Neuronal stem cell (in vitro differentiated cells): ENCODE data around the gene SUPT3H.

Experiments
- DNase-seq: peaks from one replicate; pipeline ENCODE4 v3.0.0-alpha.2; 2013; ENCODE audit warnings: low spot score
- H2AFZ ChIP-seq: one replicate; pipeline ENCODE4 v1.6.1; 2013; ENCODE audit warnings: mild to moderate bottlenecking, low read length, inconsistent platforms
- H2AK5ac ChIP-seq: 2 replicates; pipeline ENCODE4 v1.6.1; 2013; ENCODE audit warnings: low read depth, mild to moderate bottlenecking, inconsistent platforms, low read length, moderate library complexity, mixed read lengths
- H2BK120ac ChIP-seq: 2 replicates; pipeline ENCODE4 v1.6.1; 2013; ENCODE audit warnings: low read depth, mild to moderate bottlenecking, inconsistent platforms, low read length, moderate library complexity, mixed read lengths
- H2BK12ac ChIP-seq: one replicate; pipeline ENCODE4 v1.6.1; 2013; ENCODE audit warnings: low read length, inconsistent platforms
- H2BK15ac ChIP-seq: 2 replicates; pipeline ENCODE4 v1.6.1; 2013; ENCODE audit warnings: mild to moderate bottlenecking, low read length, inconsistent platforms, mixed read lengths
- H2BK5ac ChIP-seq: one replicate; pipeline ENCODE4 v1.6.1; 2013; ENCODE audit warnings: inconsistent platforms, mild to moderate bottlenecking, low read length, moderate library complexity
- H3K14ac ChIP-seq: one replicate; pipeline ENCODE4 v1.6.1; 2013; ENCODE audit warnings: low read length, inconsistent platforms
- H3K18ac ChIP-seq: 2 replicates; pipeline ENCODE4 v1.6.1; 2013; ENCODE audit warnings: low read length, inconsistent platforms
- H3K23ac ChIP-seq: 2 replicates; pipeline ENCODE4 v1.6.1; 2013; ENCODE audit warnings: low read depth, mild to moderate bottlenecking, mixed read lengths, low read length, inconsistent platforms; ENCODE audit not compliant: poor library complexity
- H3K27ac ChIP-seq: replicated peaks from 3 replicates; pipeline ENCODE4 v1.5.1; 2013; ENCODE audit warnings: low read length, inconsistent platforms
- H3K27me3 ChIP-seq, 3 experiments: 2 replicates each; pipeline ENCODE4 v1.6.1; 2013; ENCODE audit warnings: low read length in 3 of 3, mild to moderate bottlenecking in 2 of 3, inconsistent platforms in 1 of 3, low read depth in 1 of 3, mixed read lengths in 1 of 3, moderate library complexity in 1 of 3; ENCODE audit not compliant: control insufficient read depth in 3 of 3, insufficient read depth in 3 of 3
- H3K36me3 ChIP-seq, 2 donors: replicated peaks in 1 of 2; 2 replicates each; pipeline ENCODE4 v1.6.1; 2013; ENCODE audit warnings: low read length in 2 of 2; ENCODE audit not compliant: control insufficient read depth in 2 of 2, insufficient read depth in 2 of 2
- H3K4ac ChIP-seq: 2 replicates; pipeline ENCODE4 v1.6.1; 2013; ENCODE audit warnings: inconsistent platforms, mild to moderate bottlenecking, low read length, moderate library complexity
- H3K4me1 ChIP-seq, 2 donors: 1 replicate in 1 of 2; 2 replicates in 1 of 2; pipeline ENCODE4 v1.6.1; 2013; ENCODE audit warnings: low read length in 2 of 2, low read depth in 1 of 2; ENCODE audit not compliant: control insufficient read depth in 2 of 2, insufficient read depth in 1 of 2
- H3K4me2 ChIP-seq: one replicate; pipeline ENCODE4 v1.6.1; 2013; ENCODE audit warnings: mild to moderate bottlenecking, low read length, inconsistent platforms; ENCODE audit not compliant: insufficient read depth, poor library complexity, severe bottlenecking
- H3K4me3 ChIP-seq, 2 donors: 2 replicates each; pipeline ENCODE4 v1.5.1; 2013; ENCODE audit warnings: low read length in 2 of 2, mild to moderate bottlenecking in 2 of 2, inconsistent platforms in 1 of 2, moderate library complexity in 1 of 2
- H3K79me1 ChIP-seq: one replicate; pipeline ENCODE4 v1.6.1; 2013; ENCODE audit warnings: low read depth, mild to moderate bottlenecking, inconsistent platforms, low read length, moderate library complexity
- H3K9ac ChIP-seq: one replicate; pipeline ENCODE4 v1.6.1; 2013; ENCODE audit warnings: mild to moderate bottlenecking, low read depth, low read length, inconsistent platforms; ENCODE audit not compliant: poor library complexity
- H3K9me3 ChIP-seq, 2 donors: replicated peaks in 1 of 2; 2 replicates each; pipeline versions ENCODE3 to v1.6.1; 2013; ENCODE audit warnings: low read length in 2 of 2, mild to moderate bottlenecking in 2 of 2, inconsistent platforms in 1 of 2, low read depth in 1 of 2, mixed read lengths in 1 of 2, moderate library complexity in 1 of 2; ENCODE audit not compliant: control insufficient read depth in 2 of 2, insufficient read depth in 1 of 2
- H4K8ac ChIP-seq: one replicate; pipeline ENCODE4 v1.6.1; 2013; ENCODE audit warnings: low read depth, mild to moderate bottlenecking, inconsistent platforms, low read length, moderate library complexity
- H4K91ac ChIP-seq: one replicate; pipeline ENCODE4 v1.6.1; 2013; ENCODE audit warnings: low read length, low read depth, mild to moderate bottlenecking, inconsistent platforms; ENCODE audit not compliant: poor library complexity
- WGBS, 2 donors: extraction: QIAGEN DNeasy Blood & Tissue Kit; methylation state at CpG; one replicate each; pipeline ENCODE4 v1.1.7; 2013; ENCODE audit warnings: missing lambda C conversion rate in 2 of 2, mixed read lengths in 1 of 2; ENCODE audit not compliant: insufficient read length in 2 of 2, insufficient replicate concordance in 1 of 2; ENCODE audit errors: extremely low coverage in 2 of 2; 5-methylcytosine and 5-hydroxymethylcytosine counted together

The SUPT3H gene

DNA sequence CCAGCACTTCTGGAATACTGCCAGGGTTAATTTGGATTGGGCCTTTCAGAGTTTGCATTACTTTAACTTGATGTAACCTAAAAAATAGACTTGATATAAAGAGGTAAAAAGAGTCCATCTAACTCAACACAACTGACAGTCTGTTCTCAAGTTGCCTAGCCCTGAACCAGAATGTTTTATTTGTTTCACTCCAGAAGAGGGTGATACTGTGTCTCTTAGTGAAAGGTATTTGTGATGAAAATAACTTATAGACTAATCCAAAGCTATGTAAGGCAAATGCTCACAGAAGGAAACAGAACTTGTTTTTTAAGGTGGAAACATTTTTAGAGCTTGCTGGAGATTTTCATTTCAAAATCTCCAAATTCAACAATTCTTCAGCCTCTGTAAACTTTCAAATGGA lies 518.7 kb downstream of the SUPT3H start:
- H3K36me3 ChIP-seq: no peaks in the 10 kb centered on the region
- H4K91ac ChIP-seq: no peak overlapping the region
- H3K27me3 ChIP-seq: no peaks in the 10 kb centered on the region
- H2BK12ac ChIP-seq: no peak overlapping the region
- no peaks in the 10 kb centered on the region for H3K9me3 ChIP-seq
- H2AK5ac ChIP-seq: no peak overlapping the region
- H3K79me1 ChIP-seq: no peaks in the 10 kb centered on the region
- no peak overlapping the region for H3K27ac ChIP-seq
- no peak for DNase-seq
- H3K4me3 ChIP-seq: no peak overlapping the region
- peaks cover 0 to 9% of the 10 kb centered on the region in 2 donors for H3K4me1 ChIP-seq
- H3K4me2 ChIP-seq: no peak overlapping the region
- no peak overlapping the region for H3K18ac ChIP-seq
- H3K14ac ChIP-seq: no peak overlapping the region
- no peak overlapping the region for H2BK120ac ChIP-seq
- H2AFZ ChIP-seq: no peak overlapping the region
- H3K9ac ChIP-seq: no peak overlapping the region
- H3K23ac ChIP-seq: no peak overlapping the region
- no peak overlapping the region for H2BK15ac ChIP-seq
- H4K8ac ChIP-seq: no peak overlapping the region
- H3K4ac ChIP-seq: no peak overlapping the region
- H2BK5ac ChIP-seq: no peak overlapping the region

GRCh38 chr6:44856479-44856878 lies 521.3 kb downstream of the SUPT3H start:
- no peaks in the 10 kb centered on the region for H3K36me3 ChIP-seq
- no peak overlapping the region for H2BK120ac ChIP-seq
- no peak overlapping the region for H2AFZ ChIP-seq
- no peak overlapping the region for H3K14ac ChIP-seq
- H4K91ac ChIP-seq: no peak overlapping the region
- no peak overlapping the region for H3K18ac ChIP-seq
- no peak overlapping the region for H4K8ac ChIP-seq
- H3K9me3 ChIP-seq: no peaks in the 10 kb centered on the region
- no peak overlapping the region for H2BK15ac ChIP-seq
- H3K4ac ChIP-seq: no peak overlapping the region
- H3K23ac ChIP-seq: no peak overlapping the region
- no CpG with 5 or more reads among the region's 3 CpGs for whole genome bisulfite sequencing, 2 donors
- H3K9ac ChIP-seq: no peak overlapping the region
- H2BK5ac ChIP-seq: no peak overlapping the region
- H3K27ac ChIP-seq: no peak overlapping the region
- no peak overlapping the region for H2AK5ac ChIP-seq
- no peaks in the 10 kb centered on the region for H3K27me3 ChIP-seq
- no peak for DNase-seq
- H2BK12ac ChIP-seq: no peak overlapping the region
- H3K4me2 ChIP-seq: no peak overlapping the region
- H3K79me1 ChIP-seq: no peaks in the 10 kb centered on the region
- H3K4me3 ChIP-seq: no peak overlapping the region
- H3K4me1 ChIP-seq: peaks cover 0 to 9% of the 10 kb centered on the region in 2 donors

DNA sequence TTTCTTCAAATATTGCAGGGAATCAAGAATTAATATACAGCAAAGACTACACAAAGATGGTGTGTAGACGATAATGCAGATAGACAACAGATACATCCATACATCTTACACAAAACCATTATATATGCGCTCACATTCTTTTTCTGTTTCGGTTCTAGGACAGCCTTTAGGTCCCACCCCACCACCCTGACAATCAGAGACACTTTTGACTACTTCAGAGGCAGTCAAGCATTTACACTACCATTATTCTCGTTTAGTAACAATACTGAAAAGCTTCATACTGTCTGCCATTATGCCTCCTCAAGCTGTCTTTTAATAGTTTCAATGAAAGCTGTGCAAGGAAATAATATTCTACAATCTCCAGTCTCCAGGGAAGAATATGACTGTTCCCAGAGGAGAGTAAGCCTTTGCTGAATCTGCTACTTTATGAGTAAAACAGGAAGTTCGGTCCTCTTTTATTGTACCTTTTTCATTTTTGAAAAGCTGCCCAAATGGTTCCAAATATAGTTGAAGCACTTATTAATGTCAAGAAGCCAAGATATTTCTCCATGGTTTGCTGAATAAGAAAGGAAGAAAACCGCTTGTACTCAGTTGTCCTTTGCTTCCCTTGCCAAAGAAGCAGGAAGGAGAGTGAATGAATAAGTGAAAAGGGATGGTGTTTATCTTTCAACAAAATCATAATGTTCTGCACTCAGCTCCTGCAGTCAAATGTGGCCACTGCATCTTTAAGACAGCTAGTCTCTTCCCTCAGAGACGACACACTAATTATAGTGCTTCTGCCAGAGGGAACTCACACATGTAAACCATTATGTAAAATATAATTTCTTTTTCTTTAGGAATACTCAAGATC lies 521.9 kb downstream of the SUPT3H start:
- H4K91ac ChIP-seq: no peak overlapping the region
- H3K4me3 ChIP-seq: no peak overlapping the region
- H2BK15ac ChIP-seq: no peak overlapping the region
- no peaks in the 10 kb centered on the region for H3K79me1 ChIP-seq
- H2BK12ac ChIP-seq: no peak overlapping the region
- H3K23ac ChIP-seq: no peak overlapping the region
- H3K27me3 ChIP-seq: no peaks in the 10 kb centered on the region
- no peak overlapping the region for H2BK5ac ChIP-seq
- no peak overlapping the region for H3K18ac ChIP-seq
- H3K27ac ChIP-seq: no peak overlapping the region
- no peak overlapping the region for H2BK120ac ChIP-seq
- no peak overlapping the region for H3K9ac ChIP-seq
- H3K4me2 ChIP-seq: no peak overlapping the region
- H3K4ac ChIP-seq: no peak overlapping the region
- peaks cover 0 to 9% of the 10 kb centered on the region in 2 donors for H3K4me1 ChIP-seq
- peak overlapping the region; percentile 12 for H2AFZ ChIP-seq
- H2AK5ac ChIP-seq: no peak overlapping the region
- no peak overlapping the region for H4K8ac ChIP-seq
- H3K9me3 ChIP-seq: no peaks in the 10 kb centered on the region
- no peak for DNase-seq
- H3K14ac ChIP-seq: no peak overlapping the region
- WGBS, 2 donors: no CpG with 5 or more reads among the region's 7 CpGs
- H3K36me3 ChIP-seq: no peaks in the 10 kb centered on the region

DNA sequence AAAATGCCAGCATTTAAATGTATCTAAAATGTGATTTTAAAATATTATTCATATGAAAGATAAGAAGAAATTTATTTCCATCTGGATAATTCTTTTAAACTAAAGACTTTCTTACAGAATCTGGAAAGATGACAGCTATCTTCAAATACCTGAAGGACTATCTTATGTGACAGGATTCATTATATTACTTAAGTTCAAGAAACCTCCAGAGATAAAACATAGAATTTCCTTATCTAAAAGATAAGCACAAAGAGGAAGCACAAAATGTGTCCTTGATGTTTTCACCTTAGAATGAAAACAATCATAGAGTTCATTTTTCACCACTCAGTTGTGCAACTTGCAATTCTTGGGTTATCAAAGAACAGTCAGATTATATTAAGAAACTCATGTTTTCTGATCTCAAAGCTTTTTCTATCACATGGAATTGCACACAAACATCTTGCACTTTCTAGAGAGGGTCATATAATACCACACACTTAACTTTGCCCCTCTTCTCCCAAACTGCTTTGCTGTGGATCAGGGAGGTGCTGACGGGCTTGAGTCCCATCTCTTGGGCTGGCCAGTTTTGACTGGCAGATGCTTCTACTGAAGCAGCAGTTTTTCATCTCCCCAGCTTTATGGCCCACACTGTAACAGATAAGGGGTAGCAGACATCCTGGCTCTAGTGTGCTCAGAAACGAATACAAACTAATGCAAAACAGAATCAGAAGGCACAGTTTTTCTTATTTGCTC lies 522.9 kb downstream of the SUPT3H start:
- H3K79me1 ChIP-seq: no peaks in the 10 kb centered on the region
- no peaks in the 10 kb centered on the region for H3K36me3 ChIP-seq
- no peak overlapping the region for H3K27ac ChIP-seq
- H2BK12ac ChIP-seq: no peak overlapping the region
- no peak overlapping the region for H3K18ac ChIP-seq
- no peak overlapping the region for H3K14ac ChIP-seq
- H3K27me3 ChIP-seq: no peaks in the 10 kb centered on the region
- H2AFZ ChIP-seq: no peak overlapping the region
- H3K4me2 ChIP-seq: no peak overlapping the region
- no peak overlapping the region for H3K4ac ChIP-seq
- H4K91ac ChIP-seq: no peak overlapping the region
- no peak overlapping the region for H3K9ac ChIP-seq
- no CpG with 5 or more reads among the region's 2 CpGs for WGBS, 2 donors
- H2AK5ac ChIP-seq: no peak overlapping the region
- peaks cover 0 to 9% of the 10 kb centered on the region in 2 donors for H3K4me1 ChIP-seq
- no peak overlapping the region for H3K23ac ChIP-seq
- DNase-seq: no peak
- H2BK5ac ChIP-seq: no peak overlapping the region
- no peaks in the 10 kb centered on the region for H3K9me3 ChIP-seq
- no peak overlapping the region for H3K4me3 ChIP-seq
- H4K8ac ChIP-seq: no peak overlapping the region
- no peak overlapping the region for H2BK120ac ChIP-seq
- no peak overlapping the region for H2BK15ac ChIP-seq
